Measurements from ENCODE around the gene LRRN2. TPM values are rescaled to one million over a fixed set of nuclear protein-coding genes. Genes with fewer than 3 reads are reported as not detected.

The LRRN2 gene
- total and polyA plus RNA-seq, 2 donors (not counting 3 experiments of a cell fraction or from before 2014, with no cell fraction given): not detected

DNA sequence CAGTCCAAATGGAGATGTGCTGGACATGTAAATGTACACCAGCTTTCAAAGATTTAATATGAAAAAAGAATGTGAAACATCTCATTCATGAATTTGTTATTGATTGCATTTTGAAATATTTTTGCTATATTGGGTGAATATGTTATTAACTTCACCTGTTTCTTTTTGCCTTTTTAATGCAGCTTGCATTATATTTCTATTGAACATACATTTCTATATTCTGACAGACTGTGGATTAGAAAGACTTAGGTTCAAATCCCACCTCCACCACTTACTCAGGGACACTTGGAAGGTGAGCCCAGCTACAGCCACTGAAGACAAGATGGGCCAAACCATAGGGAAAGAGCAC lies 37.8 kb downstream of the LRRN2 start:
- H2AFZ ChIP-seq (ENCODE audit: low read depth, low read length): no peak overlapping the region
- FAIRE-seq (no peak), DNase-seq (ENCODE audit: low read depth, low spot score) (no peak)
- ChIA-PET POLR2A (no interaction called here), CTCF (interaction anchor here (1.5 kb wide), 1 partner anchor 159 kb away, joined by 5 read pairs; no protein-coding TSS in a partner anchor)
- no peaks in the 10 kb centered on the region for H3K9me1 ChIP-seq (replicated peaks; ENCODE audit: control insufficient read depth, extremely low read depth, insufficient read depth, low read length)
- no peaks in the 10 kb centered on the region for H4K20me1 ChIP-seq (replicated peaks; ENCODE audit: control insufficient read depth, extremely low read depth, insufficient read depth, low read length)
- H3K9me3 ChIP-seq (replicated peaks; ENCODE audit: control insufficient read depth, insufficient read depth, low read length): no peaks in the 10 kb centered on the region
- dilution Hi-C loops (cut with MboI; ENCODE audit: extremely low pct_ligation_motif_present, low sequenced_read_pairs): no loop called here
- BruUV-seq (replicated peaks): no TSS peak
- H3K4me3 ChIP-seq (replicated peaks in 1 of 3; ENCODE audit: insufficient read depth in 1 of 3, low read depth in 1 of 3, low read length in 3 of 3): no peak overlapping the region
- H3K27ac ChIP-seq (ENCODE audit: insufficient read depth, low read depth, low read length): no peak overlapping the region
- H3K4me2 ChIP-seq (ENCODE audit: insufficient read depth, low read length): no peak overlapping the region
- intact Hi-C loops (cut with micrococcal nuclease): no loop called here
- no peaks in the 10 kb centered on the region for H3K4me1 ChIP-seq (ENCODE audit: control insufficient read depth, extremely low read depth, insufficient read depth, low read length)
- no peaks in the 10 kb centered on the region for H3K79me2 ChIP-seq (ENCODE audit: control insufficient read depth, insufficient read depth, low read length)
- TF ChIP-seq, protein P1, sequence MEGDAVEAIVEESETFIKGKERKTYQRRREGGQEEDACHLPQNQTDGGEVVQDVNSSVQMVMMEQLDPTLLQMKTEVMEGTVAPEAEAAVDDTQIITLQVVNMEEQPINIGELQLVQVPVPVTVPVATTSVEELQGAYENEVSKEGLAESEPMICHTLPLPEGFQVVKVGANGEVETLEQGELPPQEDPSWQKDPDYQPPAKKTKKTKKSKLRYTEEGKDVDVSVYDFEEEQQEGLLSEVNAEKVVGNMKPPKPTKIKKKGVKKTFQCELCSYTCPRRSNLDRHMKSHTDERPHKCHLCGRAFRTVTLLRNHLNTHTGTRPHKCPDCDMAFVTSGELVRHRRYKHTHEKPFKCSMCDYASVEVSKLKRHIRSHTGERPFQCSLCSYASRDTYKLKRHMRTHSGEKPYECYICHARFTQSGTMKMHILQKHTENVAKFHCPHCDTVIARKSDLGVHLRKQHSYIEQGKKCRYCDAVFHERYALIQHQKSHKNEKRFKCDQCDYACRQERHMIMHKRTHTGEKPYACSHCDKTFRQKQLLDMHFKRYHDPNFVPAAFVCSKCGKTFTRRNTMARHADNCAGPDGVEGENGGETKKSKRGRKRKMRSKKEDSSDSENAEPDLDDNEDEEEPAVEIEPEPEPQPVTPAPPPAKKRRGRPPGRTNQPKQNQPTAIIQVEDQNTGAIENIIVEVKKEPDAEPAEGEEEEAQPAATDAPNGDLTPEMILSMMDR (IDR thresholded peaks at IDR 0.05; ENCODE audit: extremely low read depth in 1 of 2, insufficient read depth in 1 of 2, low read depth in 1 of 2, low read length in 2 of 2): no peak
- TF ChIP-seq GATA2 (IDR thresholded peaks at IDR 0.05; ENCODE audit: insufficient read depth, insufficient read length, low read depth, low read length) (no peak), JUN (IDR thresholded peaks at IDR 0.05; ENCODE audit: borderline replicate concordance, insufficient read depth, insufficient read length, low read depth) (no peak), FOS (IDR thresholded peaks at IDR 0.05; ENCODE audit: borderline replicate concordance, insufficient read depth, low read length) (no peak), MAX (IDR thresholded peaks at IDR 0.05; ENCODE audit: insufficient read depth, insufficient read length) (no peak), POLR2A (IDR thresholded peaks at IDR 0.05; ENCODE audit: low read depth, low read length) (no peak), POLR2AphosphoS5 (IDR thresholded peaks at IDR 0.05; ENCODE audit: insufficient read depth, low read depth, low read length) (no peak), MYC (IDR thresholded peaks at IDR 0.05; ENCODE audit: low read depth, low read length) (no peak), EZH2 (IDR thresholded peaks at IDR 0.05; ENCODE audit: borderline replicate concordance, low read depth, low read length, severe bottlenecking) (no peak)
- H3K9ac ChIP-seq (replicated peaks; ENCODE audit: extremely low read depth, insufficient read depth, low read length): no peak overlapping the region
- H3K27me3 ChIP-seq (ENCODE audit: control insufficient read depth in 2 of 2, insufficient read depth in 2 of 2, low read length in 2 of 2): peaks cover 10 to 17% of the 10 kb centered on the region in 2 experiments
- H3K36me3 ChIP-seq (ENCODE audit: control insufficient read depth in 2 of 2, extremely low read depth in 1 of 2, insufficient read depth in 2 of 2, low read length in 2 of 2): no peaks in the 10 kb centered on the region
